Left ventricle myocardium inferior (tissue), 1 donor: ENCODE data around the gene TRHDE. TPM values are rescaled to one million over a fixed set of nuclear protein-coding genes. Genes with fewer than 3 reads are reported as not detected.

ENCODE experiments used
- DNase-seq: peaks from one replicate; pipeline ENCODE4 v3.0.0-alpha.2; 2020
- H3K27ac ChIP-seq: fragments of 200-600 bp; replicated peaks from 2 replicates; pipeline ENCODE4 v1.8.0; 2021
- H3K27me3 ChIP-seq: fragments of 200-600 bp; 2 replicates; pipeline ENCODE4 v1.8.0; 2021; ENCODE audit warnings: low read depth
- H3K36me3 ChIP-seq: fragments of 200-600 bp; 2 replicates; pipeline ENCODE4 v1.8.0; 2021
- H3K4me1 ChIP-seq: fragments of 200-600 bp; 2 replicates; pipeline ENCODE4 v1.8.0; 2021
- H3K4me3 ChIP-seq: fragments of 200-600 bp; 2 replicates; pipeline ENCODE4 v1.8.0; 2021; ENCODE audit warnings: mild to moderate bottlenecking, moderate library complexity
- H3K9me3 ChIP-seq: fragments of 200-600 bp; replicated peaks from 2 replicates; pipeline ENCODE4 v1.8.0; 2021
- intact Hi-C: fragments of 100-400 bp; cut with micrococcal nuclease; formaldehyde crosslinking; loops from one replicate; pipeline ENCODE4 v1.11.0; 2022
- total RNA-seq: library from RNA; stranded (reverse); fragmentation: NEBNext Ultra II Directional; extraction: Animal tissue kit (Norgen Biotek cat#: 25700); gene quantifications from one replicate; pipeline ENCODE4 v1.2.1, GENCODE V29; 2021
- TF ChIP-seq, protein P1 (sequence below): fragments of 200-600 bp; IDR thresholded peaks from 2 replicates; pipeline ENCODE4 v1.8.0; 2021; ENCODE audit warnings: antibody characterized with exemption, mild to moderate bottlenecking, borderline replicate concordance
- donor health status: DM: no; HTN: yes; CAD: no; lungs with severe emphysema.

The TRHDE gene
- total RNA-seq, 1 donor from 2014 or later: 0.96 TPM

DNA sequence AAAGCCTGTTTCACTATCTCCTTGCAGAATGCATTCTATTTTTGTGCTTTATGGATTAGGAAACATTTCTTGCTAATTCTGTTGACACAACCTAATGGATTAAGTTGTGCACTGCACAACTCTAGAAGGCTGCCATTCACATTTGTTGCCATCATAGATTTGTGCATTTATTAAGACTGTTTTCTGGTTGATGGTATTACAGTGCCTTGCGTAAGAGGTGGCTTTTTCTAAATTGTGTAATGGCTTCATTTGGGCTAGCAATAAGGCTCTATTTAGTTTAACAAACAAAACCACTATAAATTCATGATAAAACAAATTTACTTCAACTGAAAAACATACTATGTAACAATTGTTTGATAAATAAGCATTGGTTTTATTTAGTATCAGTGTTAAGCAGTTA lies 175.9 kb downstream of the TRHDE start:
- DNase-seq: no peak
- TF ChIP-seq, protein P1, sequence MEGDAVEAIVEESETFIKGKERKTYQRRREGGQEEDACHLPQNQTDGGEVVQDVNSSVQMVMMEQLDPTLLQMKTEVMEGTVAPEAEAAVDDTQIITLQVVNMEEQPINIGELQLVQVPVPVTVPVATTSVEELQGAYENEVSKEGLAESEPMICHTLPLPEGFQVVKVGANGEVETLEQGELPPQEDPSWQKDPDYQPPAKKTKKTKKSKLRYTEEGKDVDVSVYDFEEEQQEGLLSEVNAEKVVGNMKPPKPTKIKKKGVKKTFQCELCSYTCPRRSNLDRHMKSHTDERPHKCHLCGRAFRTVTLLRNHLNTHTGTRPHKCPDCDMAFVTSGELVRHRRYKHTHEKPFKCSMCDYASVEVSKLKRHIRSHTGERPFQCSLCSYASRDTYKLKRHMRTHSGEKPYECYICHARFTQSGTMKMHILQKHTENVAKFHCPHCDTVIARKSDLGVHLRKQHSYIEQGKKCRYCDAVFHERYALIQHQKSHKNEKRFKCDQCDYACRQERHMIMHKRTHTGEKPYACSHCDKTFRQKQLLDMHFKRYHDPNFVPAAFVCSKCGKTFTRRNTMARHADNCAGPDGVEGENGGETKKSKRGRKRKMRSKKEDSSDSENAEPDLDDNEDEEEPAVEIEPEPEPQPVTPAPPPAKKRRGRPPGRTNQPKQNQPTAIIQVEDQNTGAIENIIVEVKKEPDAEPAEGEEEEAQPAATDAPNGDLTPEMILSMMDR: no peak
- H3K9me3 ChIP-seq: peaks cover 23% of the 10 kb centered on the region
- H3K27ac ChIP-seq: no peak overlapping the region
- H3K4me1 ChIP-seq: no peaks in the 10 kb centered on the region
- no peak overlapping the region for H3K4me3 ChIP-seq
- no peaks in the 10 kb centered on the region for H3K27me3 ChIP-seq
- intact Hi-C loops: no loop called here
- H3K36me3 ChIP-seq: no peaks in the 10 kb centered on the region

DNA sequence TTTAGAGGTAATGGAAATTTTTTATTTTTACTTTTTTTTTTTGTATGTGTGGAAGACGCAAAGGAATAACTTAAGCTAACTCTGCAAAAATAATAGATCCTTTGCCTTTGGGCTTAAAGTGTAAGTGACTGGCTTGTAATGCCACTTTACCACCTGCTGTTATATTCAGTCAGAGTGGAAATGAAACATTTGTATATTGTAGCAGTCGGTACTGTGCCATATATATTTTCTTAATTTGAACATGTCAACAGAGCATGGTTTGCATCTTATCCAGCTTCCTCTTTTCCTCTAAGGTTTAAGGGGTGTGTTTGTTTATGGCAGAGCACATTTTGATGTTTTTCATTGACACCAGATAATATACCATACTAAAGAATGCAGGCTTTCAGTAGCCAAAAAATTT lies 176.6 kb downstream of the TRHDE start:
- H3K4me3 ChIP-seq: no peak overlapping the region
- intact Hi-C loops: no loop called here

GRCh38 chr12:72453066-72453465 lies 180.9 kb downstream of the TRHDE start:
- Histone ChIP-seq H3K9me3 (peaks cover 30% of the 10 kb centered on the region), H3K4me1 (no peaks in the 10 kb centered on the region), H3K36me3 (no peaks in the 10 kb centered on the region), H3K27ac (no peak overlapping the region), H3K4me3 (no peak overlapping the region), H3K27me3 (no peaks in the 10 kb centered on the region)
- DNase-seq: no peak
- TF ChIP-seq, protein P1: no peak
- intact Hi-C loops: no loop called here

More for the DNA sequence above, 176.6 kb downstream of the TRHDE start:
- TF ChIP-seq, protein P1: no peak
- Histone ChIP-seq H3K27ac (no peak overlapping the region), H3K36me3 (no peaks in the 10 kb centered on the region), H3K9me3 (peaks cover 30% of the 10 kb centered on the region), H3K27me3 (no peaks in the 10 kb centered on the region), H3K4me1 (no peaks in the 10 kb centered on the region)
- DNase-seq: no peak

- Histone ChIP-seq H3K4me3 (no peak overlapping the region), H3K27me3 (no peaks in the 10 kb centered on the region), H3K27ac (no peak overlapping the region), H3K36me3 (no peaks in the 10 kb centered on the region), H3K4me1 (no peaks in the 10 kb centered on the region), H3K9me3 (peaks cover 30% of the 10 kb centered on the region)
- DNase-seq: no peak
- intact Hi-C loops: no loop called here
- TF ChIP-seq, protein P1: no peak
Measured at GRCh38 chr12:72453550-72453949, 181.4 kb downstream of the TRHDE start.

DNA sequence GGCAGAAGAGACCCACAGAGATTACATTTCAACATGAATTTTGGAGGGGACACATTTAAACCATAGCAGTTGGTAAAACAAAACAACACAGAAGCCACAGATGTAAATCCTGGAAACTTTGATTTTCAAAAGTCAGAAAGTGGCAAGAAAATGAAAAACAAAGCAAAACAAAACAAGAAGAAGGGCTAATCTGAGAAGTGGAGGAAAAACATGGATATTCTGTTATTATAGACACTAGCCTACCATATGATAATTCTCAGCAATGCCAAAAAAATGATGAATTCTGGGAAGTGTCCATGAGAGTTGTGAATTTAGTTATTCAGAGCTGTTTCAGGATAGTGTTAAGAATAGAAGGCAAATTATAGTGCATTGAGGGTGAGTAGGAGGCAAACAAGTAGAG lies 192.3 kb downstream of the TRHDE start:
- Histone ChIP-seq H3K27ac (no peak overlapping the region), H3K9me3 (no peaks in the 10 kb centered on the region), H3K4me1 (no peaks in the 10 kb centered on the region), H3K4me3 (no peak overlapping the region), H3K27me3 (no peaks in the 10 kb centered on the region), H3K36me3 (no peaks in the 10 kb centered on the region)
- intact Hi-C loops: no loop called here
- no peak for DNase-seq
- TF ChIP-seq, protein P1: no peak

GRCh38 chr12:72465155-72465554 lies 193.0 kb downstream of the TRHDE start:
- no peaks in the 10 kb centered on the region for H3K27me3 ChIP-seq
- no peak for DNase-seq
- H3K9me3 ChIP-seq: no peaks in the 10 kb centered on the region
- TF ChIP-seq, protein P1: no peak
- no peaks in the 10 kb centered on the region for H3K36me3 ChIP-seq
- H3K4me3 ChIP-seq: no peak overlapping the region
- no peak overlapping the region for H3K27ac ChIP-seq
- intact Hi-C loops: no loop called here
- no peaks in the 10 kb centered on the region for H3K4me1 ChIP-seq
